Measurements from ENCODE around the gene PDE4D.

PDE4D gene

GRCh38 chr5:59479086-59479485 is 414.4 kb downstream of the PDE4D start (continued):
- TF ChIP-seq TSHZ2 (CRISPR knock-in tag; IDR thresholded peaks at IDR 0.05) (no peak), TCF4 (CRISPR knock-in tag; IDR thresholded peaks at IDR 0.05; ENCODE audit: borderline replicate concordance) (no peak), ZNF70 (CRISPR knock-in tag; IDR thresholded peaks at IDR 0.05) (no peak), CSDC2 (CRISPR knock-in tag; IDR thresholded peaks at IDR 0.05) (no peak)

DNA sequence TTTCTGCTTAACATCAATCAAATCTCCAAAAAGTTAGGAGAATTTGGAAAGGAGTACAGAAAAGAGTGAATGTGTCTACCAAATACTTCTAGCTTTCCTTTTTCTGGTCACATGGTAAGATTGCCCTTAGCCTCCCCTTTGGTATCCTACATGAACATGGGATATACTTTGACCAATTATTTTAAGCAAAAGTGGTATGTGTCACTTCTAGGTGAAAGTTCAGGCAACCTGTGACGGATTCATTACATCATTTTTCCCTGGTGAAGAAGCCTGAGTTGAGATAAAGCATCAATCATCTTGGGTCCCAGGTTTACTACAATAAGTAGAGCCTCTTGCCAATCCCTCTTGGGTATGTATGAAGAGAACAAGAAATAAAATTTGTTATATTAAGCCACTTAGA is 419.2 kb downstream of the PDE4D start:
- TF ChIP-seq CSDC2 (CRISPR knock-in tag; IDR thresholded peaks at IDR 0.05), result no peak
- TF ChIP-seq ZNF8 (CRISPR knock-in tag; IDR thresholded peaks at IDR 0.05), result no peak
- no peak for TF ChIP-seq RARB (CRISPR knock-in tag; IDR thresholded peaks at IDR 0.05)
- TF ChIP-seq SNAI2 (CRISPR knock-in tag; IDR thresholded peaks at IDR 0.05), result no peak
- TF ChIP-seq GLIS3 (CRISPR knock-in tag; IDR thresholded peaks at IDR 0.05), result no peak
- no peak for TF ChIP-seq ARNTL (CRISPR knock-in tag; IDR thresholded peaks at IDR 0.05; ENCODE audit: borderline replicate concordance, low read depth)
- TF ChIP-seq ZFP30 (CRISPR knock-in tag; IDR thresholded peaks at IDR 0.05), result no peak
- TF ChIP-seq ZC3H10 (CRISPR knock-in tag; IDR thresholded peaks at IDR 0.05), result no peak
- TF ChIP-seq ISL1 (CRISPR knock-in tag; IDR thresholded peaks at IDR 0.05), result no peak
- no peak for ATAC-seq

GRCh38 chr5:59473611-59474010 is 419.9 kb downstream of the PDE4D start:
- ATAC-seq, result no peak

GRCh38 chr5:59471463-59471862 is 422.1 kb downstream of the PDE4D start:
- TF ChIP-seq OSR1 (CRISPR knock-in tag; IDR thresholded peaks at IDR 0.05), result no peak
- no peak for TF ChIP-seq SNAI2 (CRISPR knock-in tag; IDR thresholded peaks at IDR 0.05)
- TF ChIP-seq, protein P1, sequence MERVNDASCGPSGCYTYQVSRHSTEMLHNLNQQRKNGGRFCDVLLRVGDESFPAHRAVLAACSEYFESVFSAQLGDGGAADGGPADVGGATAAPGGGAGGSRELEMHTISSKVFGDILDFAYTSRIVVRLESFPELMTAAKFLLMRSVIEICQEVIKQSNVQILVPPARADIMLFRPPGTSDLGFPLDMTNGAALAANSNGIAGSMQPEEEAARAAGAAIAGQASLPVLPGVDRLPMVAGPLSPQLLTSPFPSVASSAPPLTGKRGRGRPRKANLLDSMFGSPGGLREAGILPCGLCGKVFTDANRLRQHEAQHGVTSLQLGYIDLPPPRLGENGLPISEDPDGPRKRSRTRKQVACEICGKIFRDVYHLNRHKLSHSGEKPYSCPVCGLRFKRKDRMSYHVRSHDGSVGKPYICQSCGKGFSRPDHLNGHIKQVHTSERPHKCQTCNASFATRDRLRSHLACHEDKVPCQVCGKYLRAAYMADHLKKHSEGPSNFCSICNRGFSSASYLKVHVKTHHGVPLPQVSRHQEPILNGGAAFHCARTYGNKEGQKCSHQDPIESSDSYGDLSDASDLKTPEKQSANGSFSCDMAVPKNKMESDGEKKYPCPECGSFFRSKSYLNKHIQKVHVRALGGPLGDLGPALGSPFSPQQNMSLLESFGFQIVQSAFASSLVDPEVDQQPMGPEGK (CRISPR knock-in tag; IDR thresholded peaks at IDR 0.05; ENCODE audit: borderline replicate concordance), result no peak
- no peak for TF ChIP-seq ARNTL (CRISPR knock-in tag; IDR thresholded peaks at IDR 0.05; ENCODE audit: borderline replicate concordance, low read depth)
- TF ChIP-seq TSHZ2 (CRISPR knock-in tag; IDR thresholded peaks at IDR 0.05), result no peak
- TF ChIP-seq BACH2 (CRISPR knock-in tag; IDR thresholded peaks at IDR 0.05; ENCODE audit: borderline replicate concordance), result no peak
- TF ChIP-seq ESRRG (CRISPR knock-in tag; IDR thresholded peaks at IDR 0.05), result no peak
- no peak for TF ChIP-seq ZFP30 (CRISPR knock-in tag; IDR thresholded peaks at IDR 0.05)
- TF ChIP-seq ZNF8 (CRISPR knock-in tag; IDR thresholded peaks at IDR 0.05), result no peak
- no peak for TF ChIP-seq ZNF565 (CRISPR knock-in tag; conservative IDR thresholded peaks at IDR 0.05; ENCODE audit: low read depth)
- no peak for ATAC-seq

More at GRCh38 chr5:59473611-59474010, 419.9 kb downstream of the PDE4D start:
- TF ChIP-seq ARNTL (CRISPR knock-in tag; IDR thresholded peaks at IDR 0.05; ENCODE audit: borderline replicate concordance, low read depth) (no peak), ISL1 (CRISPR knock-in tag; IDR thresholded peaks at IDR 0.05) (peak; percentile 37)

DNA sequence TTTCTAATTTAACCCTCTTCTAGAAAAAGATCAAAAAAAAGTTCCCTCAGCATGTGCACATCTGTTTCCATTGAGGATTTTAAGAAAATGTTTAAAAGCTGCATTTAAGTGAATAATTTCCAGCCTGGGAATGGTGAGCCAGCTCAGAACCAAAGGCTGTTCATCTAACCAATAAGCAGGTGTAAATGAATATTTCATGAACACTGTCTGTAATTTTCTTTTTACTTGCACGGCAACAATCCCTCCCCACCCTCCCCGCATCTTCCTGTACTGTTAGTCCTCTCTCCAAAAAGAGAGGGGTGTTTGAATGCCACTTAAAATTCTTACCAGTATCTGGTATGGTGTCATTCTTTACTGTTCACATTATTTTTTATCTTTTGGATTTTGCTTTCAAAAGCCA is 425.6 kb downstream of the PDE4D start:
- TF ChIP-seq TOX (CRISPR knock-in tag; IDR thresholded peaks at IDR 0.05; ENCODE audit: borderline replicate concordance), result no peak
- no peak for TF ChIP-seq RARB (CRISPR knock-in tag; IDR thresholded peaks at IDR 0.05)
- TF ChIP-seq ZNF565 (CRISPR knock-in tag; conservative IDR thresholded peaks at IDR 0.05; ENCODE audit: low read depth), result no peak
- no peak for TF ChIP-seq TCF4 (CRISPR knock-in tag; IDR thresholded peaks at IDR 0.05; ENCODE audit: borderline replicate concordance)
- no peak for TF ChIP-seq ZFP3 (CRISPR knock-in tag; IDR thresholded peaks at IDR 0.05)
- TF ChIP-seq ZFP30 (CRISPR knock-in tag; IDR thresholded peaks at IDR 0.05), result no peak
- TF ChIP-seq CSRNP3 (CRISPR knock-in tag; IDR thresholded peaks at IDR 0.05), result no peak
- TF ChIP-seq ZC3H10 (CRISPR knock-in tag; IDR thresholded peaks at IDR 0.05), result no peak
- no peak for TF ChIP-seq ZNF70 (CRISPR knock-in tag; IDR thresholded peaks at IDR 0.05)
- no peak for TF ChIP-seq BACH2 (CRISPR knock-in tag; IDR thresholded peaks at IDR 0.05; ENCODE audit: borderline replicate concordance)
- TF ChIP-seq, protein P2, sequence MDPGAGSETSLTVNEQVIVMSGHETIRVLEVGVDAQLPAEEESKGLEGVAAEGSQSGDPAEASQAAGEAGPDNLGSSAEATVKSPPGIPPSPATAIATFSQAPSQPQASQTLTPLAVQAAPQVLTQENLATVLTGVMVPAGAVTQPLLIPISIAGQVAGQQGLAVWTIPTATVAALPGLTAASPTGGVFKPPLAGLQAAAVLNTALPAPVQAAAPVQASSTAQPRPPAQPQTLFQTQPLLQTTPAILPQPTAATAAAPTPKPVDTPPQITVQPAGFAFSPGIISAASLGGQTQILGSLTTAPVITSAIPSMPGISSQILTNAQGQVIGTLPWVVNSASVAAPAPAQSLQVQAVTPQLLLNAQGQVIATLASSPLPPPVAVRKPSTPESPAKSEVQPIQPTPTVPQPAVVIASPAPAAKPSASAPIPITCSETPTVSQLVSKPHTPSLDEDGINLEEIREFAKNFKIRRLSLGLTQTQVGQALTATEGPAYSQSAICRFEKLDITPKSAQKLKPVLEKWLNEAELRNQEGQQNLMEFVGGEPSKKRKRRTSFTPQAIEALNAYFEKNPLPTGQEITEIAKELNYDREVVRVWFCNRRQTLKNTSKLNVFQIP (CRISPR knock-in tag; IDR thresholded peaks at IDR 0.05; ENCODE audit: borderline replicate concordance, low read depth), result no peak
- TF ChIP-seq, protein P1 (CRISPR knock-in tag; IDR thresholded peaks at IDR 0.05; ENCODE audit: borderline replicate concordance), result no peak
- no peak for TF ChIP-seq GLIS3 (CRISPR knock-in tag; IDR thresholded peaks at IDR 0.05)
- no peak for TF ChIP-seq ISL1 (CRISPR knock-in tag; IDR thresholded peaks at IDR 0.05)
- no peak for TF ChIP-seq ARNTL (CRISPR knock-in tag; IDR thresholded peaks at IDR 0.05; ENCODE audit: borderline replicate concordance, low read depth)
- ATAC-seq, result no peak

Data from SK-N-SH treated with all-trans-retinoic acid at 6 μM for 48 hours (cell line).